Immature natural killer cell (primary cell): ENCODE measurements around the gene ZNF804A. TPM values are rescaled to one million over a fixed set of nuclear protein-coding genes. Genes with fewer than 3 reads are reported as not detected.

Experiments
- DNase-seq, 3 donors: peaks; one replicate each; pipeline ENCODE4 v3.0.0; 2022; ENCODE audit warnings: mixed read lengths in 1 of 3
- H3K27ac Mint-ChIP-seq, 6 donors: one replicate each; pipeline ENCODE4 v1.8.0; 2020; ENCODE audit warnings: mixed read lengths in 6 of 6, mild to moderate bottlenecking in 5 of 6, inconsistent platforms in 4 of 6, moderate library complexity in 3 of 6
- H3K27me3 Mint-ChIP-seq, 3 donors: one replicate each; pipeline ENCODE4 v1.8.0; 2020 to 2021; ENCODE audit warnings: low read depth in 3 of 3, mild to moderate bottlenecking in 3 of 3, mixed read lengths in 3 of 3, moderate library complexity in 3 of 3, inconsistent platforms in 1 of 3
- H3K36me3 Mint-ChIP-seq, 3 donors: one replicate each; pipeline ENCODE4 v1.8.0; 2020; ENCODE audit warnings: mixed read lengths in 3 of 3, inconsistent platforms in 2 of 3, mild to moderate bottlenecking in 2 of 3
- H3K4me1 Mint-ChIP-seq, 2 donors: one replicate each; pipeline ENCODE4 v1.8.0; 2020; ENCODE audit warnings: inconsistent platforms in 2 of 2, mild to moderate bottlenecking in 2 of 2, mixed read lengths in 2 of 2, moderate library complexity in 1 of 2
- H3K4me3 Mint-ChIP-seq, 5 donors: one replicate each; pipeline ENCODE4 v1.8.0; 2020; ENCODE audit warnings: mild to moderate bottlenecking in 5 of 5, mixed read lengths in 5 of 5, inconsistent platforms in 3 of 5, moderate library complexity in 3 of 5
- H3K9me3 Mint-ChIP-seq, 6 donors: one replicate each; pipeline ENCODE4 v1.8.0; 2020; ENCODE audit warnings: mild to moderate bottlenecking in 6 of 6, mixed read lengths in 6 of 6, inconsistent platforms in 4 of 6, moderate library complexity in 3 of 6
- polyA plus RNA-seq, 3 donors: library from polyadenylated mRNA; unstranded; fragments of 300-500 nt; fragmentation: Illumina TruSeq; gene quantifications; one replicate each; pipeline ENCODE4 v1.2.3, GENCODE V29; 2021

The ZNF804A gene
- polyA plus RNA-seq, 3 donors from 2014 or later: 0.03 to 0.09 TPM; not detected in 1

DNA sequence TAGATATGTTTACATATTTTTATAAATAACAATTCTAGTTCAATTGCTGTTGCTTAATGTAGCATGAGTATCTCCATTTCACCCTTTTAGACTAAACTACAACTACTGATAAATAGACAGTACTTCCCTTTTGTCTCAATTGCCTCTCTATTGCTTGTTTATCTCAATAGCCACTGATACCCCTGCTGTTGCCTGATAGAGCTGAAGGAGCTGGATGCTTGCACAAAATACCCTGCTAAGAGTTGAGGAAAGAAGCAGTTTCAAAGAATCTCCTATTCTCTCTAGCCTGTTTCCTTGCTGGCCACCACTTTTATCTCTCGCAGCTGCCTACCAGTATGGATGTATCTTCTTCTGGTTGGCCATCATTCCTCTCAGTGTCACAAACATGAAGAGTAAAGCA, 16.9 kb upstream of the ZNF804A start:
- H3K9me3 Mint-ChIP-seq: peaks cover 2 to 18% (median 3%) of the 10 kb centered on the region in 6 donors

DNA sequence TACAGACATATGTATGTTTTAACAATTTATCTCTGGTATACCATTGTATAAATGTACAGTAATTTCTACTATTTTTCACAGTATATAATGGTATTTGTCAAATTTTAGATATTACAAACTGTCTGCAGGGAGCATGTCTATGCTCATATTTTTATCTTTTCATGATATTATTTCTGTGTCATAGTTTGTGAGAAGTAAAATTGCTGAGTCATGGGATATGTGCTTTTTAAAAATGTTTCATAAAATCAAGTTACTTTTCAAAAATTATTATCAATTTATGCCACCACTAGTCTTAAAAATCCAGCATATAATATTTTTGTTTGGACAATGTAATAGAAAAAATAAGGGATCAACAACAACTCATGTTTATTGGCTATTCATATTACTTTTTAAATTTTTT, 9.1 kb upstream of the ZNF804A start:
- peaks cover 0 to 1% (median 0%) of the 10 kb centered on the region in 3 donors for H3K27me3 Mint-ChIP-seq
- H3K36me3 Mint-ChIP-seq: no peaks in the 10 kb centered on the region
- peaks cover 2 to 37% (median 9%) of the 10 kb centered on the region in 6 donors for H3K9me3 Mint-ChIP-seq
- no peak overlapping the region for H3K27ac Mint-ChIP-seq
- no peak overlapping the region for H3K4me3 Mint-ChIP-seq
- DNase-seq: no peak
- H3K4me1 Mint-ChIP-seq: no peaks in the 10 kb centered on the region

More for the DNA sequence above, 16.9 kb upstream of the ZNF804A start:
- H3K27ac Mint-ChIP-seq: no peak overlapping the region
- no peaks in the 10 kb centered on the region for H3K4me1 Mint-ChIP-seq
- H3K4me3 Mint-ChIP-seq: no peak overlapping the region
- H3K36me3 Mint-ChIP-seq: no peaks in the 10 kb centered on the region
- DNase-seq: no peak
- no peaks in the 10 kb centered on the region for H3K27me3 Mint-ChIP-seq

DNA sequence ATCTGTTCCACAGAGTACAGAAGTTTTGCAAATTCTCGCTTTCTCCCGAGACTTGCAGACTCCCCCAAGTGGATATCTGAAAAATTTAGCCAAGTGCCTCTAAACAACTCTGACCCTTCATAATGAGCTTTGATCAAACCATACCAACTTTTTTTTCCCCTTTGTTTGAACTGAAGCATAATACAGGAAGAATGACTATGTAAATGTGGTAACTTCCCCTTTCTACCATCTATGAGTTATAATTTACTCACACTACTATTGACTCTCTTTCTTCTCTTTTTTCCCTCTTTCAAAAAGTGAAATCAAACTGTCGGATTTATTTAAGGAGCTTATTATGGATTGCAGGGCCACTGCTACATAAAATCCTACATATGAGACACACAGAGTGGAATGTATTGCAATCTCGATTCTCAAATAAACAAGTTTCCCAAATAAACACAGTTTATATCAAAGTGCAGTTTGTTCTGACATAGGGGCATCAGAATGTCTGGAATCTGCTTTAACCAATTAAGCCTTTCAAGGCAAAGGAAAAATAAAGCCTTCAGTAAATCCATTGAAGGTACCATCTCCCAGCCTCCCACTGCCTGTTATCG, 1.4 kb upstream of the ZNF804A start:
- no peak for DNase-seq
- peaks cover 9 to 43% (median 24%) of the 10 kb centered on the region in 6 donors for H3K9me3 Mint-ChIP-seq
- peak overlapping the region in 3 of 5 donors; percentile 30 to 35 (median 33) for H3K4me3 Mint-ChIP-seq
- H3K27me3 Mint-ChIP-seq: peaks cover 6 to 9% (median 9%) of the 10 kb centered on the region in 3 donors
- no peak overlapping the region for H3K27ac Mint-ChIP-seq
- peaks cover 2 to 6% of the 10 kb centered on the region in 2 donors for H3K4me1 Mint-ChIP-seq
- H3K36me3 Mint-ChIP-seq: peaks cover 0 to 5% (median 0%) of the 10 kb centered on the region in 3 donors

DNA sequence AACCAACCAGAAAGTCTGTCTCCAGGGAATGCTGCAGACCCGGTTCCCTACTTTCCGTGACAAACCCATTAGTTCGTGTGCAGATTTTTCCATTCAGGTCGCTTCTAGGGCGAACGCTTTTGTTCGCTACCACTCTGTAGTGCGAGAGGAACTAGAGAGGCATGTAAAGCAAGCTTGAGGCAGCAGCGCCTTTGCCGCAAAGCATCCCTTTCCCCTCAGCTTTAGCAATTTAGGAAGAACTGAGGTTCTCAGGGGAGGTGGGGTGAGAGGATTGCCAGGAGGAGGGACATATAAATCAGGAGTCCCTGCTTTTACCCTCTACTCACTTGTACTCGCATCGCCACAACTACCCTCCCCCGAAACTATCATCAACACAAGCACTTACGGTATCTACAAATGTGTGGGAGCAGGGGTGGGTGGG, 748 bp upstream of the ZNF804A start:
- Mint-ChIP-seq H3K9me3 (peaks cover 8 to 40% (median 21%) of the 10 kb centered on the region in 6 donors), H3K4me3 (peak overlapping the region in 4 of 5 donors; percentile 8 to 56 (median 28)), H3K27me3 (peaks cover 6 to 9% (median 9%) of the 10 kb centered on the region in 3 donors), H3K36me3 (peaks cover 0 to 5% (median 0%) of the 10 kb centered on the region in 3 donors), H3K4me1 (peaks cover 2 to 6% of the 10 kb centered on the region in 2 donors), H3K27ac (no peak overlapping the region)
- no peak for DNase-seq

DNA sequence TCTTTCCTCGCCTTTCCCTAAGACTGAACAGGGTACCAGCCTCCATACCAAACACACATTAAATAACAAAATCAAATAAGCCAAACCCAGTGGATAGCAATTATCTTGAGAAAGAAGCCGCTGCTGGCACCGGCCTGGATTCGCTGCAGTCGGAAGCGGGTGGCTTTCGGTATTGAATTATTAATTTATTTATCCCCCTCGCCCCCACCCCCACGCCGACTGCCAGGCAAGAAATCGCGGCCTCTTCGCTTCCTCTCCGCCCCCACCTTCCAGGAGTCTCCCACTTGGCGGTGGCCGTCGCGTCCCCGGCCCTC, 370 bp upstream of the ZNF804A start:
- H3K36me3 Mint-ChIP-seq: peaks cover 0 to 5% (median 0%) of the 10 kb centered on the region in 3 donors
- peak overlapping the region in 4 of 5 donors; percentile 8 to 56 (median 28) for H3K4me3 Mint-ChIP-seq
- no peak overlapping the region for H3K27ac Mint-ChIP-seq
- H3K4me1 Mint-ChIP-seq: peaks cover 2 to 6% of the 10 kb centered on the region in 2 donors
- DNase-seq: no peak
- peaks cover 5 to 37% (median 18%) of the 10 kb centered on the region in 6 donors for H3K9me3 Mint-ChIP-seq
- H3K27me3 Mint-ChIP-seq: peaks cover 8 to 9% (median 9%) of the 10 kb centered on the region in 3 donors

DNA sequence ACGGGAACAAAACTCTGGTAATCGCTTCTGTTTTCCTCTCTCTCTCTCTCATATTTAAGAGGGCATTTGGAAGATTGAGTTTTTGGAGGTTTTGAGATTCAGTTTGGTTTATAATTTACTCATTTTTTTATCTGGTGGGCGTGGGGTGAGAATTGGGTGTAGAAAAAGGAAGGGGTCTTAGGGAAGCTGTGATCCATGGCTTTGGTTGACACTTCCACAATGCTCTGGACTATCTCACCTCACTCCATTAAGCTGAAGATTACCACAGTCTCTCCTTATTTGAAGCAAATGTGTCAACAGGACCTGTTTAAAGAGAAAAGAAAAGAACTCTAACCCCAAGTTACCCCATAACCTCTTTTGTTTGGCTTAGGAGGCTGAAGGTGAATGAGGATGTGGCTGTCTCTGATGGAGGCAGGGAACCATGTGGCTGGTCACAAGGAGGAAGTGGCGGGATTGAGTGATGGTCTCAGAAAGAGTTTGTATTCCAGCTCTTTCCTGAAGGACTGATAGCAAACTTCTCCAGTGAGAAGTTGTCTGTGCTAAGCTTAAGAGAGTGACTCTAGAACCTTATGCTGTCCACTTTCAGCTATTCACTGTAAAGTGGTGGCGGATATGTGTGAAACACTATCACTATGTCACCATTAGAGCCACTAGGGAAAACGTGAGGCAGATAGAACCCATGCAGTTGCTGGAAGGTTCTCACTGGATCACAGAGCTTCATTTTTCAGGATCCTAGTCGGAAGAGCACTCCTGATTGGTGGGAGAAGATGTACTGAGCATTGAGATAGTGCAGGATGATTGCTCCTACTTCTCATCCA, 934 bp downstream of the ZNF804A start:
- peaks cover 2 to 6% of the 10 kb centered on the region in 2 donors for H3K4me1 Mint-ChIP-seq
- peaks cover 0 to 5% (median 0%) of the 10 kb centered on the region in 3 donors for H3K36me3 Mint-ChIP-seq
- H3K27me3 Mint-ChIP-seq: peaks cover 8 to 9% (median 9%) of the 10 kb centered on the region in 3 donors
- DNase-seq: no peak
- H3K4me3 Mint-ChIP-seq: peak overlapping the region; percentile 13 to 63 (median 22)
- H3K27ac Mint-ChIP-seq: no peak overlapping the region
- peaks cover 5 to 33% (median 18%) of the 10 kb centered on the region in 6 donors for H3K9me3 Mint-ChIP-seq

DNA sequence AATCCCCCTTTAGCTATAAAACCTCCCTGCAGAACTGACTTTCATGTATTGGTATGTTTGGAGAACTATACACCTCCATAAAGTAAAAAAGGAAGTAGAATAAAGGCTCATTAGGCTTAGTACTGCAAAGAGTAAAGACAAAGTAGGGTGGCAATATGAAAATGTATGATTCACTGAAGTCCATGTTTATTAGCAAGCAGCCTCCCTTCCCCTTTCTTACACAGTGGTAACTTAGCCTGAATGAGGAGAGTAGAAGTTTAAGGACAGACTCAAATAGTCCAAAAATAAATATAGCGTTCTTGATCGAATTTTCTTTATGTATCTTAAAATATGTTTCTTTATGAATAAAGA, 1.5 kb downstream of the ZNF804A start:
- H3K36me3 Mint-ChIP-seq: peaks cover 0 to 5% (median 0%) of the 10 kb centered on the region in 3 donors
- no peak for DNase-seq
- H3K4me1 Mint-ChIP-seq: peaks cover 2 to 6% of the 10 kb centered on the region in 2 donors
- peak overlapping the region in 1 of 5 donors; percentile 5 for H3K4me3 Mint-ChIP-seq
- peaks cover 8 to 9% (median 9%) of the 10 kb centered on the region in 3 donors for H3K27me3 Mint-ChIP-seq
- no peak overlapping the region for H3K27ac Mint-ChIP-seq
- peaks cover 5 to 31% (median 19%) of the 10 kb centered on the region in 6 donors for H3K9me3 Mint-ChIP-seq

DNA sequence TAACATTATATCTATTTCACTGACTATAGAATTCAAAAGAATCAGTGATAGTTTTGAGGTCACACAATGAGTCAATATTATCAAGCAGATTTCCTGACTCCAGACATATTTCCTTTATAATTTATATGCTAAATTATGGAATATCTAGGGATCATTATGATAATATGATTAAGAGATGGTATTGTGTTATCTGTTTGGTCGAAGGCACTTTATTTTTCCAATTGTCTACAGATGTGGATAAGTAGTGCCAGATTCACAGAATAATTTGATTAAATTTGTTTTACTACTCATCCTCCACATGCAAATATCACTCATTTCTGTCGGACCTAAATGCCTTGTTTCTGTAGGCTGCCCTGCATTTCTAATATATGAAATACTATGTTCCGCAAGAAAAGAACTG, 4.4 kb downstream of the ZNF804A start:
- Mint-ChIP-seq H3K4me3 (no peak overlapping the region), H3K27me3 (peaks cover 0 to 5% (median 3%) of the 10 kb centered on the region in 3 donors), H3K9me3 (peaks cover 4 to 22% (median 11%) of the 10 kb centered on the region in 6 donors), H3K36me3 (no peaks in the 10 kb centered on the region), H3K27ac (no peak overlapping the region), H3K4me1 (peaks cover 2 to 6% of the 10 kb centered on the region in 2 donors)
- DNase-seq: no peak

DNA sequence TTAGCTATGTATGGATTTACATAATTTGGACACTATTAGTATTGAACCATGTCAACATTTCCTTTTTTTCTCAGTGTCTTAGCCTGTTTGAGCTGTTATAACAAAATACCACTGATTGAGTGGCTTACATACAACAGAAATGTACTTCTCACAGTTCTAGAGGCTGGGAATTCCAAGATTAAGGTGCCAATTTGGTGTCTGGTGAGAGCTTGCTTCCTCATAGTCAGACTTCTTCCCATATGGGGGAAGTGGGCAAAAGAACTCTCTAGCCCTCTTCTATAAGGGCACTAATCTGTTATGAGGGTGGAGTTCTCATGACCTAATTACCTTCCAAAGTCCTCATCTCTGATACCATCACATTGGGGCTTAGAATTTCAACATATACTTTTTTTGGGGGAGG, 12.6 kb downstream of the ZNF804A start:
- Mint-ChIP-seq H3K27me3 (peaks cover 0 to 2% (median 0%) of the 10 kb centered on the region in 3 donors), H3K4me3 (no peak overlapping the region), H3K27ac (no peak overlapping the region), H3K4me1 (no peaks in the 10 kb centered on the region), H3K36me3 (no peaks in the 10 kb centered on the region), H3K9me3 (peaks cover 3 to 29% (median 14%) of the 10 kb centered on the region in 6 donors)
- no peak for DNase-seq

DNA sequence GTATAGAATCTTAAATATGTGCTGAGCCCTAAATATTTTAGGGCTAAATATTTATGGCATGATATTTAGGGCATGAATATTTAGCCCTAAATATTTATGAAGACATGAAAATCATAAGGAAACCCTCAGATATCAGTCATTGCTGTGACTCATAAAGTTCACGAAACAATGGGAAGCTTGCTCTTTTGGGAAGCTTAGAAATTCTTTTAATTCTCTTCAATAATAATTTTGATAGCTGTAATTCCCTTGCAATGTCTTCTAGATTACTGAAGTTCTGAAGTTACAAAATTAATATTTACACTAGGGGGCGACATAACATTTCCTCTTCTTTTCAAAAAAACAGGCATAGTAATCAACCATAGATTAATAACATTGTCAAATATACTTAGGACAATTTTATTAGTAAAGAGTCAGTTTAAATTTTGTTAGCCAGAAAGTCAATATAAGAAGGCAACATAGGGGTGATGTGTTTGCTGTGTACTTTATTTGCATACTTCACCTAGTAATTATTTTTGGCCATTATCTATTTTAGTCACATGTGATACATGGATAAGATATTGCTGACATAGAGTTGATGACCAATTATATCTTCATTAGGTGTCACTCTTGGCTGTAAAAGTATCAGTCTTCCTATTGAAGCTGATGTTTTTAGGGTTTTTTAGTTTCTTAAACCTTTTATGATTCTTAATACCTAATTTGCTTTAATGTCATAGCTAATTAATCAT, 13.2 kb downstream of the ZNF804A start:
- Mint-ChIP-seq H3K9me3 (peaks cover 3 to 33% (median 15%) of the 10 kb centered on the region in 6 donors), H3K27me3 (peaks cover 0 to 2% (median 0%) of the 10 kb centered on the region in 3 donors), H3K27ac (no peak overlapping the region), H3K4me3 (no peak overlapping the region), H3K4me1 (no peaks in the 10 kb centered on the region), H3K36me3 (no peaks in the 10 kb centered on the region)
- no peak for DNase-seq

DNA sequence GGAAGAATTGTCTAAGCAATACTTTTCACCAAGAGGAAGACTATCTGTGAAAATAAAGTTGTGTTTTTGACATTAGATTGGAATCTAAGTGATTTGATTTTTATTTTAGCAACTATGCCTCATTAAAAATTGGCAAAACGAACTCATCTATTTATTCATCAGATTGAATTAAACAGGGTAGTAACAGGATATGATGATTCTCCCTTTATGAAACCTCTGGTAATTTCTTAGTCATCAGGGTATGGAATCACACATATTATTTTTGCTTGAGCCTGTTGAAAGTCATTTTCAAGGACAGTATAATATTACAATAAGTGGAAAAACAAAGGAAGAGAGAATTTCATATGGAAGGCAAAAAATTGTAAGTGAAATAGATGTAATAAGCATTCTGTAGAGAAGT, 22.0 kb downstream of the ZNF804A start:
- Mint-ChIP-seq H3K4me3 (no peak overlapping the region), H3K36me3 (no peaks in the 10 kb centered on the region), H3K27me3 (no peaks in the 10 kb centered on the region), H3K27ac (no peak overlapping the region), H3K4me1 (no peaks in the 10 kb centered on the region), H3K9me3 (peaks cover 2 to 31% (median 13%) of the 10 kb centered on the region in 6 donors)
- DNase-seq: no peak

DNA sequence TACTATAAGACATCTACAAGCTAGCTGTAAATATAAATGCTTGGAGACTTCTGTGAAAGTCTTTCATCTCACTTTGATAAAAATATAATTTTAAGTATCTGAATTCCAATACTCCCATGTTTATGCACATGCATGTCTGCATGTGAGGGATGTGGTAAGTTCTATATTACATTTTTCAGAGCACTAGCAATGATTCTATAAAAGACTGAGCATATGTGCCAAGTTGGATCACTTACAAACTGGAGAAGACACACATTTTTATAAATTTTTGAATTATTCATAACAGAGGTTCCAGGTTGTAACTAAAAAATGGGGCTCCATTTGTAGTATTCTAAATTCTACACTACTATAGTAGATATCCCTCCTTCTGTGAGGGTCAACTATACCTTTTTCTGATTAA, 26.0 kb downstream of the ZNF804A start:
- H3K4me1 Mint-ChIP-seq: no peaks in the 10 kb centered on the region
- H3K4me3 Mint-ChIP-seq: no peak overlapping the region
- H3K9me3 Mint-ChIP-seq: peaks cover 3 to 29% (median 11%) of the 10 kb centered on the region in 6 donors
- H3K27me3 Mint-ChIP-seq: no peaks in the 10 kb centered on the region
- no peaks in the 10 kb centered on the region for H3K36me3 Mint-ChIP-seq
- no peak overlapping the region for H3K27ac Mint-ChIP-seq
- DNase-seq: no peak

DNA sequence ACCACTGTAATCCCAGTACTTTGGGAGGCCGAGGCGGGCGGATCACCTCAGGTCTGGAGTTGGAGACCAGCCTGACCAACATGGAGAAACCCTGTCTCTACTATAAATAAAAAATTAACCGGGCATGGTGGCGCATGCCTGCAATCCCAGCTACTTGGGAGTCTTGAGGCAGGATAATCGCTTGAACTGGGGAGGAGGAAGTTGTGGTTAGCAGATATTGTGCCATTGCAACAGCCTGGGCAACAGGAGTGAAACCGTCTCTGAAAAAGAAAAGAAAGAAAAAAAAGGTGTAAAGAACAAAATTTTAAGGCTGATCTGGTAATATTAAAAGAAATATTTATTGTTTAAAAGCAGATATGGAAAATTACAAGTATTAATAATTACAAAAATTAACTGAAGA, 29.7 kb downstream of the ZNF804A start:
- no peak for DNase-seq
- Mint-ChIP-seq H3K27me3 (no peaks in the 10 kb centered on the region), H3K4me3 (no peak overlapping the region), H3K27ac (no peak overlapping the region), H3K9me3 (peaks cover 3 to 30% (median 7%) of the 10 kb centered on the region in 6 donors), H3K36me3 (no peaks in the 10 kb centered on the region), H3K4me1 (no peaks in the 10 kb centered on the region)

DNA sequence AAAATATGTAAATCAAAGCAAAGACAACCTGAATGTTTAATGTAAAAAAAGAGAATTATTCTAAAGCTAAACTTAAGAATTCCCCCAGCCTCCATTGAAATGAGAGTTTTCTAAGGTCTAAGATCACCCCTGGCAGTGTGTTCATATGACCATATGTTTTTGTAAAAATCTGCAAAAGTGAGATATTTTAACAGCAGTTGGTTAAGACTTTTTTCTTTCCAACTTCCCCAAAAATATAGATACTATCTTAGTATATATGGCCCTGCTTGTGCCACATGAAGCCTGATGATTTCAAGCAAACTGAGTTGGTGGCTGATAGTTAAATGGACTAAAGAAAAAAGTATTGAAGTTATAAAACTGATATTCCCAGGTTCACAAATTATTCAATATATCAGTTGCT, 35.4 kb downstream of the ZNF804A start:
- Mint-ChIP-seq H3K4me3 (no peak overlapping the region), H3K27me3 (no peaks in the 10 kb centered on the region), H3K36me3 (peaks cover 0 to 3% (median 0%) of the 10 kb centered on the region in 3 donors), H3K4me1 (no peaks in the 10 kb centered on the region), H3K27ac (no peak overlapping the region), H3K9me3 (peaks cover 0 to 24% (median 9%) of the 10 kb centered on the region in 6 donors)
- DNase-seq: no peak
